A549 (cell line): ENCODE data around the gene LRP1.

Experiments
- BHLHE40 ChIP-seq: IDR thresholded peaks from 2 replicates; pipeline ENCODE4 v1.6.1; 2012; ENCODE audit warnings: low read depth, low read length, inconsistent platforms
- CBX2 ChIP-seq: fragments of 200-600 bp; sonication (generic); IDR thresholded peaks from 2 replicates; pipeline ENCODE4 v1.6.1; 2016; ENCODE audit warnings: low read depth, mild to moderate bottlenecking, borderline replicate concordance
- CHD2 ChIP-seq: fragments of 150-350 bp; IDR thresholded peaks from 2 replicates; pipeline ENCODE4 v1.6.1; 2014; ENCODE audit warnings: low read length; ENCODE audit not compliant: partially characterized antibody
- POLR2A ChIP-seq: IDR thresholded peaks from 2 replicates; pipeline ENCODE4 v1.6.1; 2012; ENCODE audit warnings: mild to moderate bottlenecking, low read length
- RAD21 ChIP-seq, 2 experiments: fragments of >200 bp in 1 of 2; sonication (Bioruptor Twin) in 1 of 2; formaldehyde crosslinking in 1 of 2; IDR thresholded peaks in 1 of 2; conservative IDR thresholded peaks in 1 of 2; 2 replicates in 1 of 2; 3 replicates in 1 of 2; pipeline ENCODE4 v1.6.1; 2012 to 2018; ENCODE audit warnings: inconsistent platforms in 1 of 2
- RARB ChIP-seq: fragments of 250-450 bp; sonication (Bioruptor Pico); IDR thresholded peaks from 2 replicates; pipeline ENCODE4 v1.8.0; 2021; ENCODE audit warnings: mild to moderate bottlenecking, moderate library complexity
- REST ChIP-seq: fragments of 200-600 bp; sonication (generic); IDR thresholded peaks from 2 replicates; pipeline ENCODE4 v1.6.1; 2016; ENCODE audit warnings: antibody characterized with exemption, mild to moderate bottlenecking, moderate library complexity
- RFX5 ChIP-seq: fragments of 450-650 bp; IDR thresholded peaks from 2 replicates; pipeline ENCODE4 v1.7.1; 2014; ENCODE audit warnings: antibody characterized with exemption, mild to moderate bottlenecking, moderate library complexity
- ZSCAN20 ChIP-seq: fragments of 250-450 bp; sonication (Bioruptor Pico); IDR thresholded peaks from 2 replicates; pipeline ENCODE4 v1.8.0; 2022; ENCODE audit warnings: mild to moderate bottlenecking, moderate library complexity
- TF ChIP-seq, protein P1 (sequence below): fragments of >200 bp; sonication (Bioruptor Twin); formaldehyde crosslinking; IDR thresholded peaks from 3 replicates; pipeline ENCODE4 v1.6.1; 2016
- TF ChIP-seq, protein P2 (sequence below): fragments of >200 bp; sonication (Bioruptor Twin); formaldehyde crosslinking; IDR thresholded peaks from 3 replicates; pipeline ENCODE4 v1.5.1; 2016
- TF ChIP-seq, protein P3 (sequence below): IDR thresholded peaks from 2 replicates; pipeline ENCODE4 v1.6.1; 2012
- TF ChIP-seq, protein P4 (sequence below): fragments of 250-450 bp; sonication (Bioruptor Pico); IDR thresholded peaks from 2 replicates; pipeline ENCODE4 v1.5.0; 2021; ENCODE audit warnings: mild to moderate bottlenecking, moderate library complexity, borderline replicate concordance
- TF ChIP-seq, protein P5 (sequence below): IDR thresholded peaks from 2 replicates; pipeline ENCODE4 v1.6.1; 2012

DNA sequence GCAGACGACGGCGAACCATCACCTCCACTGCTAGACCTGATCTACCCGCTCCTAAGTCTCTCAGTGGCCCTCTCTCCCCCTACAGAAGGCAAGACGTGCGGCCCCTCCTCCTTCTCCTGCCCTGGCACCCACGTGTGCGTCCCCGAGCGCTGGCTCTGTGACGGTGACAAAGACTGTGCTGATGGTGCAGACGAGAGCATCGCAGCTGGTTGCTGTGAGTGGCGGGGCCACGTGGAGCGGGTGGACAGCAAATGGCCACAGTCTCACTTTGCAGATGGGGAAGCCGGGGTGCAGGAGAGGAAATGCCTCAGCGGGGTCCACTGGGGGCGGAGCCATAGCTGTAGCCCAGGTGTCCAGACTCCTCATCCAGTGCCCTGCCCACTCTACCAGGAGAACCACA, 66.9 kb downstream of the LRP1 start:
- TF ChIP-seq RARB (CRISPR knock-in tag): no peak
- no peak for TF ChIP-seq POLR2A
- TF ChIP-seq, protein P1, sequence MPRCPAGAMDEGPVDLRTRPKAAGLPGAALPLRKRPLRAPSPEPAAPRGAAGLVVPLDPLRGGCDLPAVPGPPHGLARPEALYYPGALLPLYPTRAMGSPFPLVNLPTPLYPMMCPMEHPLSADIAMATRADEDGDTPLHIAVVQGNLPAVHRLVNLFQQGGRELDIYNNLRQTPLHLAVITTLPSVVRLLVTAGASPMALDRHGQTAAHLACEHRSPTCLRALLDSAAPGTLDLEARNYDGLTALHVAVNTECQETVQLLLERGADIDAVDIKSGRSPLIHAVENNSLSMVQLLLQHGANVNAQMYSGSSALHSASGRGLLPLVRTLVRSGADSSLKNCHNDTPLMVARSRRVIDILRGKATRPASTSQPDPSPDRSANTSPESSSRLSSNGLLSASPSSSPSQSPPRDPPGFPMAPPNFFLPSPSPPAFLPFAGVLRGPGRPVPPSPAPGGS: no peak
- TF ChIP-seq, protein P2, sequence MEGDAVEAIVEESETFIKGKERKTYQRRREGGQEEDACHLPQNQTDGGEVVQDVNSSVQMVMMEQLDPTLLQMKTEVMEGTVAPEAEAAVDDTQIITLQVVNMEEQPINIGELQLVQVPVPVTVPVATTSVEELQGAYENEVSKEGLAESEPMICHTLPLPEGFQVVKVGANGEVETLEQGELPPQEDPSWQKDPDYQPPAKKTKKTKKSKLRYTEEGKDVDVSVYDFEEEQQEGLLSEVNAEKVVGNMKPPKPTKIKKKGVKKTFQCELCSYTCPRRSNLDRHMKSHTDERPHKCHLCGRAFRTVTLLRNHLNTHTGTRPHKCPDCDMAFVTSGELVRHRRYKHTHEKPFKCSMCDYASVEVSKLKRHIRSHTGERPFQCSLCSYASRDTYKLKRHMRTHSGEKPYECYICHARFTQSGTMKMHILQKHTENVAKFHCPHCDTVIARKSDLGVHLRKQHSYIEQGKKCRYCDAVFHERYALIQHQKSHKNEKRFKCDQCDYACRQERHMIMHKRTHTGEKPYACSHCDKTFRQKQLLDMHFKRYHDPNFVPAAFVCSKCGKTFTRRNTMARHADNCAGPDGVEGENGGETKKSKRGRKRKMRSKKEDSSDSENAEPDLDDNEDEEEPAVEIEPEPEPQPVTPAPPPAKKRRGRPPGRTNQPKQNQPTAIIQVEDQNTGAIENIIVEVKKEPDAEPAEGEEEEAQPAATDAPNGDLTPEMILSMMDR: no peak
- no peak for TF ChIP-seq RFX5
- no peak for TF ChIP-seq REST
- no peak for TF ChIP-seq RAD21 (conservative IDR thresholded peaks at IDR 0.05 in 1 of 2, IDR thresholded peaks at IDR 0.05 in 1 of 2)
- TF ChIP-seq, protein P3, sequence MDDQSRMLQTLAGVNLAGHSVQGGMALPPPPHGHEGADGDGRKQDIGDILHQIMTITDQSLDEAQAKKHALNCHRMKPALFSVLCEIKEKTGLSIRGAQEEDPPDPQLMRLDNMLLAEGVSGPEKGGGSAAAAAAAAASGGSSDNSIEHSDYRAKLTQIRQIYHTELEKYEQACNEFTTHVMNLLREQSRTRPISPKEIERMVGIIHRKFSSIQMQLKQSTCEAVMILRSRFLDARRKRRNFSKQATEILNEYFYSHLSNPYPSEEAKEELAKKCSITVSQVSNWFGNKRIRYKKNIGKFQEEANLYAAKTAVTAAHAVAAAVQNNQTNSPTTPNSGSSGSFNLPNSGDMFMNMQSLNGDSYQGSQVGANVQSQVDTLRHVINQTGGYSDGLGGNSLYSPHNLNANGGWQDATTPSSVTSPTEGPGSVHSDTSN: no peak
- TF ChIP-seq BHLHE40: no peak
- TF ChIP-seq, protein P4, sequence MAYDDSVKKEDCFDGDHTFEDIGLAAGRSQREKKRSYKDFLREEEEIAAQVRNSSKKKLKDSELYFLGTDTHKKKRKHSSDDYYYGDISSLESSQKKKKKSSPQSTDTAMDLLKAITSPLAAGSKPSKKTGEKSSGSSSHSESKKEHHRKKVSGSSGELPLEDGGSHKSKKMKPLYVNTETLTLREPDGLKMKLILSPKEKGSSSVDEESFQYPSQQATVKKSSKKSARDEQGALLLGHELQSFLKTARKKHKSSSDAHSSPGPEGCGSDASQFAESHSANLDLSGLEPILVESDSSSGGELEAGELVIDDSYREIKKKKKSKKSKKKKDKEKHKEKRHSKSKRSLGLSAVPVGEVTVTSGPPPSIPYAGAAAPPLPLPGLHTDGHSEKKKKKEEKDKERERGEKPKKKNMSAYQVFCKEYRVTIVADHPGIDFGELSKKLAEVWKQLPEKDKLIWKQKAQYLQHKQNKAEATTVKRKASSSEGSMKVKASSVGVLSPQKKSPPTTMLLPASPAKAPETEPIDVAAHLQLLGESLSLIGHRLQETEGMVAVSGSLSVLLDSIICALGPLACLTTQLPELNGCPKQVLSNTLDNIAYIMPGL (CRISPR knock-in tag): no peak
- TF ChIP-seq, protein P5, sequence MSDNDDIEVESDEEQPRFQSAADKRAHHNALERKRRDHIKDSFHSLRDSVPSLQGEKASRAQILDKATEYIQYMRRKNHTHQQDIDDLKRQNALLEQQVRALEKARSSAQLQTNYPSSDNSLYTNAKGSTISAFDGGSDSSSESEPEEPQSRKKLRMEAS: no peak
- no peak for TF ChIP-seq CBX2
- TF ChIP-seq CHD2: no peak
- TF ChIP-seq ZSCAN20 (CRISPR knock-in tag): no peak
